SK-N-SH (cell line): ENCODE measurements around the gene SCN3B. TPM values are rescaled to one million over a fixed set of nuclear protein-coding genes. Genes with fewer than 3 reads are reported as not detected.
A peak's percentile ranks its signal among the peaks of the same experiment; 100 is the strongest.

Experiments used
- CTCF ChIA-PET: fragments of 300-600, 350-600 bp; formaldehyde crosslinking; extraction: SDS; loops from one replicate; lab custom pipeline; 2021; lab: Yijun Ruan, JAX
- POLR2A ChIA-PET: fragments of 350-600 bp; sonication (Branson Sonifier 250); formaldehyde crosslinking; extraction: SDS; loops from one replicate; lab custom pipeline; 2020; ENCODE audit warnings: antibody characterized with exemption, inconsistent platforms; lab: Yijun Ruan, JAX
- DNase-seq: peaks from one replicate; pipeline ENCODE4 v3.0.0; 2012
- H2AFZ ChIP-seq: fragments of 200-600 bp; sonication (generic); 2 replicates; pipeline ENCODE4 v1.8.1; 2016; ENCODE audit warnings: antibody characterized with exemption, mild to moderate bottlenecking, low read depth
- H3F3A ChIP-seq: fragments of 200-600 bp; sonication (generic); replicated peaks from 2 replicates; pipeline ENCODE3; 2016; ENCODE audit warnings: antibody characterized with exemption, mild to moderate bottlenecking; ENCODE audit not compliant: insufficient read depth
- H3K27ac ChIP-seq, 2 experiments: fragments of 200-500 bp in 1 of 2; fragments of 200-600 bp in 1 of 2; sonication (Bioruptor generic) in 1 of 2; sonication (generic), shearing (Covaris generic) in 1 of 2; 2 replicates each; pipeline versions ENCODE4 v1.5.1 to v1.6.1; 2014 to 2016; ENCODE audit warnings: low read depth in 2 of 2, inconsistent platforms in 1 of 2, low read length in 1 of 2, mild to moderate bottlenecking in 1 of 2, mixed read lengths in 1 of 2
- H3K27me3 ChIP-seq: fragments of 200-600 bp; sonication (generic), shearing (Covaris generic); 2 replicates; pipeline ENCODE4 v1.6.1; 2016; ENCODE audit warnings: mixed run types; ENCODE audit not compliant: insufficient read depth
- H3K36me3 ChIP-seq, 2 experiments: fragments of 200-500 bp in 1 of 2; fragments of 200-600 bp in 1 of 2; sonication (Bioruptor generic) in 1 of 2; sonication (generic) in 1 of 2; replicated peaks in 1 of 2; 2 replicates each; pipeline versions ENCODE3 to v1.5.1; 2014 to 2016; ENCODE audit warnings: low read length in 1 of 2, mild to moderate bottlenecking in 1 of 2; ENCODE audit not compliant: insufficient read depth in 2 of 2, control insufficient read depth in 1 of 2
- H3K4me1 ChIP-seq, 2 experiments: fragments of 200-500 bp in 1 of 2; fragments of 200-600 bp in 1 of 2; sonication (Bioruptor generic) in 1 of 2; sonication (generic), shearing (Covaris generic) in 1 of 2; 2 replicates each; pipeline versions ENCODE4 v1.5.1 to v1.6.1; 2014 to 2016; ENCODE audit warnings: low read depth in 1 of 2, low read length in 1 of 2, mixed run types in 1 of 2; ENCODE audit not compliant: insufficient read depth in 2 of 2, control insufficient read depth in 1 of 2
- H3K4me2 ChIP-seq: fragments of 200-600 bp; sonication (generic), shearing (Covaris generic); 2 replicates; pipeline ENCODE4 v1.6.1; 2017; ENCODE audit warnings: mixed run types
- H3K4me3 ChIP-seq, 2 experiments: fragments of 200-500 bp in 1 of 2; fragments of 200-600 bp in 1 of 2; sonication (Bioruptor generic) in 1 of 2; sonication (generic), shearing (Covaris generic) in 1 of 2; 2 replicates each; pipeline versions ENCODE4 v1.5.1 to v1.8.1; 2014 to 2016; ENCODE audit warnings: low read depth in 2 of 2, inconsistent platforms in 1 of 2, low read length in 1 of 2, mild to moderate bottlenecking in 1 of 2, mixed read lengths in 1 of 2, moderate library complexity in 1 of 2
- H3K79me2 ChIP-seq: fragments of 200-600 bp; sonication (generic); 2 replicates; pipeline ENCODE4 v1.8.1; 2017; ENCODE audit warnings: mild to moderate bottlenecking; ENCODE audit not compliant: insufficient read depth
- H3K9ac ChIP-seq: fragments of 200-600 bp; sonication (generic); 2 replicates; pipeline ENCODE4 v1.6.1; 2017; ENCODE audit warnings: mixed run types
- H3K9me2 ChIP-seq: fragments of 200-600 bp; sonication (generic); 2 replicates; pipeline ENCODE4 v1.6.1; 2017; ENCODE audit warnings: mixed run types
- H3K9me3 ChIP-seq: fragments of 200-600 bp; sonication (generic); 2 replicates; pipeline ENCODE4 v1.6.1; 2017; ENCODE audit warnings: mixed run types, mild to moderate bottlenecking, moderate library complexity
- H4K20me1 ChIP-seq: fragments of 200-600 bp; sonication (generic); 2 replicates; pipeline ENCODE4 v1.6.1; 2017; ENCODE audit warnings: mild to moderate bottlenecking, mixed run types; ENCODE audit not compliant: insufficient read depth
- CTCF ChIP-seq: fragments of 200-600 bp; sonication (generic); IDR thresholded peaks from 2 replicates; pipeline ENCODE4 v1.6.1; 2017; ENCODE audit warnings: antibody characterized with exemption, mild to moderate bottlenecking, moderate library complexity
- EP300 ChIP-seq, 2 experiments: IDR thresholded peaks; 2 replicates each; pipeline versions ENCODE4 v1.4.0 to v1.6.1; 2012; ENCODE audit warnings: borderline replicate concordance in 1 of 2, low read depth in 1 of 2, low read length in 1 of 2
- FOSL2 ChIP-seq: IDR thresholded peaks from 2 replicates; pipeline ENCODE4 v1.4.0; 2012; ENCODE audit warnings: low read depth, mild to moderate bottlenecking, moderate library complexity, borderline replicate concordance
- FOXJ3 ChIP-seq: sonication (generic); formaldehyde crosslinking; IDR thresholded peaks from 2 replicates; pipeline ENCODE4 v1.5.1; 2020; ENCODE audit warnings: mild to moderate bottlenecking, missing genetic modification reagents
- FOXM1 ChIP-seq: IDR thresholded peaks from 2 replicates; pipeline ENCODE4 v1.4.0; 2012; ENCODE audit warnings: low read depth, mild to moderate bottlenecking
- GABPA ChIP-seq: IDR thresholded peaks from 2 replicates; pipeline ENCODE4 v1.4.0; 2012; ENCODE audit warnings: low read depth, mild to moderate bottlenecking
- GATA2 ChIP-seq: sonication (generic); formaldehyde crosslinking; IDR thresholded peaks from 2 replicates; pipeline ENCODE4 v1.5.0; 2020; ENCODE audit warnings: mild to moderate bottlenecking, missing genetic modification reagents
- JUND ChIP-seq: IDR thresholded peaks from 2 replicates; pipeline ENCODE4 v1.4.0; 2012
- MEF2A ChIP-seq: IDR thresholded peaks from 2 replicates; pipeline ENCODE4 v1.4.0; 2012; ENCODE audit warnings: low read depth, borderline replicate concordance
- MXI1 ChIP-seq: IDR thresholded peaks from 2 replicates; pipeline ENCODE4 v1.6.1; 2012; ENCODE audit warnings: mild to moderate bottlenecking, low read depth, low read length, improper control_type of control experiment
- NFIC ChIP-seq: IDR thresholded peaks from 2 replicates; pipeline ENCODE4 v1.4.0; 2012; ENCODE audit warnings: borderline replicate concordance
- NRF1 ChIP-seq: IDR thresholded peaks from 2 replicates; pipeline ENCODE4 v1.6.1; 2012; ENCODE audit warnings: low read depth, mild to moderate bottlenecking, low read length
- POLR2AphosphoS5 ChIP-seq: IDR thresholded peaks from 2 replicates; pipeline ENCODE4 v1.6.1; 2012; ENCODE audit warnings: low read depth, low read length
- RAD21 ChIP-seq: IDR thresholded peaks from 2 replicates; pipeline ENCODE4 v1.6.1; 2012; ENCODE audit warnings: mild to moderate bottlenecking, low read length
- RCOR1 ChIP-seq: fragments of 150-350 bp; IDR thresholded peaks from 2 replicates; pipeline ENCODE4 v1.6.1; 2017; ENCODE audit warnings: antibody characterized with exemption, low read length
- REST ChIP-seq: IDR thresholded peaks from 2 replicates; pipeline ENCODE4 v1.6.1; 2012; ENCODE audit warnings: mild to moderate bottlenecking, low read depth, low read length, moderate library complexity
- RXRA ChIP-seq: IDR thresholded peaks from 2 replicates; pipeline ENCODE4 v1.4.0; 2012; ENCODE audit warnings: low read depth, mild to moderate bottlenecking, borderline replicate concordance
- SMC3 ChIP-seq: IDR thresholded peaks from 2 replicates; pipeline ENCODE4 v1.6.1; 2012; ENCODE audit warnings: low read depth, low read length, improper control_type of control experiment
- TCF12 ChIP-seq: IDR thresholded peaks from 2 replicates; pipeline ENCODE4 v1.4.0; 2012
- TEAD4 ChIP-seq: IDR thresholded peaks from 2 replicates; pipeline ENCODE4 v1.4.0; 2012; ENCODE audit warnings: mild to moderate bottlenecking, borderline replicate concordance; ENCODE audit not compliant: insufficient read depth
- YY1 ChIP-seq: IDR thresholded peaks from 2 replicates; pipeline ENCODE4 v1.4.0; 2012; ENCODE audit warnings: low read depth, mild to moderate bottlenecking
- WGBS: methylation state at CpG from one replicate; pipeline ENCODE4 v1.1.6; 2017; ENCODE audit warnings: low lambda C conversion rate; 5-methylcytosine and 5-hydroxymethylcytosine counted together
- polyA plus RNA-seq, 3 experiments: library from polyadenylated mRNA; depleted of rRNA; stranded (reverse); fragments of >200 nt; gene quantifications; 2 replicates each; pipeline ENCODE4 v1.2.3, GENCODE V29; 2012
- TF ChIP-seq, protein P1 (sequence below): IDR thresholded peaks from 2 replicates; pipeline ENCODE4; 2012

The SCN3B gene
- polyA plus RNA-seq, 1 of the 3 experiments (the other 2 are of a cell fraction), result 0.23 TPM

GRCh38 chr11:123672568-123672967 is 18.1 kb upstream of the SCN3B start:
- peak overlapping the region in 1 of 2 experiments; percentile 12; a peak in 1 of 4 replicates for H3K27ac ChIP-seq
- no peaks in the 10 kb centered on the region; a peak in 1 of 4 replicates for H3K4me1 ChIP-seq
- no peak overlapping the region for H3K4me2 ChIP-seq
- TF ChIP-seq GABPA (no peak), YY1 (no peak), GATA2 (CRISPR knock-in tag) (peak; percentile 75), RCOR1 (0 out of 2 replicates have a peak, but pooled peaks have one; percentile 24), RAD21 (peak; percentile 39), SMC3 (peak; percentile 8; the same call in 1 of the 2 replicates), REST (no peak), EP300 (IDR thresholded peaks at IDR 0.05; ENCODE audit: borderline replicate concordance in 1 of 2, low read depth in 1 of 2, low read length in 1 of 2) (peak in 1 of 2 experiments; percentile 13; a peak in 1 of 4 replicates), NFIC (no peak), TEAD4 (no peak), MXI1 (peak; percentile 27; the same call in 1 of the 2 replicates), POLR2AphosphoS5 (no peak)
- TF ChIP-seq, protein P1, sequence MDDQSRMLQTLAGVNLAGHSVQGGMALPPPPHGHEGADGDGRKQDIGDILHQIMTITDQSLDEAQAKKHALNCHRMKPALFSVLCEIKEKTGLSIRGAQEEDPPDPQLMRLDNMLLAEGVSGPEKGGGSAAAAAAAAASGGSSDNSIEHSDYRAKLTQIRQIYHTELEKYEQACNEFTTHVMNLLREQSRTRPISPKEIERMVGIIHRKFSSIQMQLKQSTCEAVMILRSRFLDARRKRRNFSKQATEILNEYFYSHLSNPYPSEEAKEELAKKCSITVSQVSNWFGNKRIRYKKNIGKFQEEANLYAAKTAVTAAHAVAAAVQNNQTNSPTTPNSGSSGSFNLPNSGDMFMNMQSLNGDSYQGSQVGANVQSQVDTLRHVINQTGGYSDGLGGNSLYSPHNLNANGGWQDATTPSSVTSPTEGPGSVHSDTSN, result no peak
- 44% methylated on average over 5 of the region's 5 CpGs for WGBS
- no peak overlapping the region for H3K9ac ChIP-seq
- no peak overlapping the region for H3K4me3 ChIP-seq
- H3K9me2 ChIP-seq, result no peaks in the 10 kb centered on the region
- peak; percentile 67 for DNase-seq
- ChIA-PET CTCF (interaction anchor here (1.0 to 3.0 kb wide), 4 partner anchors 14 to 35 kb away, joined by 3 to 24 read pairs (median 12); partner anchors contain the start of gene SCN3B), POLR2A (interaction anchor here (1.8 kb wide), 1 partner anchor 11 kb away, joined by 4 read pairs; no protein-coding TSS in a partner anchor)
- H3F3A ChIP-seq, result no peaks in the 10 kb centered on the region
- no peaks in the 10 kb centered on the region for H4K20me1 ChIP-seq
- no peaks in the 10 kb centered on the region for H3K36me3 ChIP-seq
- H3K9me3 ChIP-seq, result no peaks in the 10 kb centered on the region
- H3K79me2 ChIP-seq, result no peaks in the 10 kb centered on the region
- no peaks in the 10 kb centered on the region for H3K27me3 ChIP-seq
- H2AFZ ChIP-seq, result no peak overlapping the region

- Histone ChIP-seq H4K20me1 (no peaks in the 10 kb centered on the region), H3K9me3 (no peaks in the 10 kb centered on the region), H2AFZ (no peak overlapping the region), H3K36me3 (no peaks in the 10 kb centered on the region), H3K79me2 (no peaks in the 10 kb centered on the region), H3K27ac (no peak overlapping the region), H3K4me2 (no peak overlapping the region), H3K9me2 (no peaks in the 10 kb centered on the region), H3K27me3 (no peaks in the 10 kb centered on the region), H3K4me3 (no peak overlapping the region), H3F3A (no peaks in the 10 kb centered on the region), H3K4me1 (no peaks in the 10 kb centered on the region; a peak in 1 of 4 replicates), H3K9ac (no peak overlapping the region)
- TF ChIP-seq FOSL2 (no peak), SMC3 (no peak), YY1 (no peak), TCF12 (no peak), JUND (no peak), MEF2A (no peak), NRF1 (no peak), CTCF (no peak), RXRA (no peak), GATA2 (CRISPR knock-in tag) (no peak), FOXM1 (no peak), FOXJ3 (CRISPR knock-in tag) (no peak), RCOR1 (no peak), TEAD4 (no peak)
- CTCF ChIA-PET, result interaction anchor here (0.6 to 3.0 kb wide), 7 partner anchors 14 to 371 kb away, joined by 3 to 24 read pairs (median 3); partner anchors contain the start of gene SCN3B
- WGBS, result 67% methylated on average over 9 of the region's 9 CpGs
- no peak for DNase-seq
- POLR2A ChIA-PET, result interaction anchor here (1.8 to 2.0 kb wide), 2 partner anchors 12 to 17 kb away, joined by 4 to 7 read pairs; partner anchors contain the start of gene SCN3B
Observed at GRCh38 chr11:123671534-123671933, 17.1 kb upstream of the SCN3B start.
